Hepatocyte (in vitro differentiated cells): Measurements from ENCODE around the gene TPGS1. TPM values are rescaled to one million over a fixed set of nuclear protein-coding genes. Genes with fewer than 3 reads are reported as not detected.
A peak's percentile ranks its signal among the peaks of the same experiment; 100 is the strongest.

Source experiments
- DNase-seq: peaks from one replicate; pipeline ENCODE4 v3.0.0-alpha.2; 2016; ENCODE audit warnings: low spot score
- H2AFZ ChIP-seq: fragments of 200-600 bp; sonication (generic); 2 replicates; pipeline ENCODE4 v1.6.0; 2016; ENCODE audit warnings: antibody characterized with exemption, mild to moderate bottlenecking
- H3K27ac ChIP-seq: fragments of 200-600 bp; sonication (generic); 2 replicates; pipeline ENCODE4 v1.5.1; 2016; ENCODE audit warnings: mild to moderate bottlenecking
- H3K27me3 ChIP-seq: fragments of 200-600 bp; sonication (generic); 2 replicates; pipeline ENCODE4 v1.6.1; 2016
- H3K36me3 ChIP-seq: fragments of 200-600 bp; sonication (generic); replicated peaks from 2 replicates; pipeline ENCODE4 v1.5.1; 2016; ENCODE audit warnings: low read depth; ENCODE audit not compliant: insufficient read depth
- H3K4me1 ChIP-seq: fragments of 200-600 bp; sonication (generic); 2 replicates; pipeline ENCODE4 v1.5.1; 2016; ENCODE audit warnings: mild to moderate bottlenecking, moderate library complexity; ENCODE audit not compliant: insufficient read depth
- H3K4me2 ChIP-seq: fragments of 200-600 bp; sonication (generic); 2 replicates; pipeline ENCODE4 v1.6.0; 2016
- H3K4me3 ChIP-seq: fragments of 200-600 bp; sonication (generic); 2 replicates; pipeline ENCODE4 v1.5.1; 2016; ENCODE audit warnings: mild to moderate bottlenecking
- H3K79me2 ChIP-seq: fragments of 200-600 bp; sonication (generic); 2 replicates; pipeline ENCODE4 v1.6.0; 2017; ENCODE audit warnings: mild to moderate bottlenecking
- H3K9me2 ChIP-seq: fragments of 200-600 bp; sonication (generic); replicated peaks from 2 replicates; pipeline ENCODE4 v1.6.0; 2017; ENCODE audit warnings: mild to moderate bottlenecking; ENCODE audit not compliant: insufficient read depth
- H3K9me3 ChIP-seq: fragments of 200-600 bp; sonication (generic); 2 replicates; pipeline ENCODE4 v1.5.1; 2016; ENCODE audit warnings: low read depth, mild to moderate bottlenecking
- H4K20me1 ChIP-seq: fragments of 200-600 bp; sonication (generic); 2 replicates; pipeline ENCODE4 v1.6.0; 2016; ENCODE audit warnings: mild to moderate bottlenecking; ENCODE audit not compliant: insufficient read depth, poor library complexity, severe bottlenecking
- CTCF ChIP-seq: fragments of 200-600 bp; sonication (generic); IDR thresholded peaks from 2 replicates; pipeline ENCODE4 v1.5.1; 2016; ENCODE audit warnings: antibody characterized with exemption, mild to moderate bottlenecking; ENCODE audit not compliant: poor library complexity
- EZH2 ChIP-seq: fragments of 200-600 bp; sonication (generic); IDR thresholded peaks from 2 replicates; pipeline ENCODE4 v1.6.1; 2016; ENCODE audit warnings: antibody characterized with exemption, mild to moderate bottlenecking, borderline replicate concordance
- EZH2phosphoT487 ChIP-seq: fragments of 200-600 bp; sonication (generic); IDR thresholded peaks from one replicate; pipeline ENCODE4 v1.6.1; 2018; ENCODE audit warnings: antibody characterized with exemption, mild to moderate bottlenecking, low read depth, moderate library complexity; ENCODE audit not compliant: unreplicated experiment, severe bottlenecking
- WGBS: methylation state at CpG from one replicate; pipeline ENCODE4 v1.1.6; 2016; ENCODE audit warnings: low lambda C conversion rate; ENCODE audit errors: missing lambda C conversion rate; 5-methylcytosine and 5-hydroxymethylcytosine counted together
- polyA plus RNA-seq: library from polyadenylated mRNA; unstranded; fragments of >200 nt; fragmentation: Nextera tagmentation; extraction: Ambion mirVana; gene quantifications from 2 replicates; pipeline ENCODE4 v1.2.1, GENCODE V29; 2016
- total RNA-seq: library from RNA; depleted of rRNA; stranded (reverse); fragments of >200 nt; gene quantifications from 2 replicates; pipeline ENCODE4 v1.2.3, GENCODE V29; 2014

TPGS1 gene
- total and polyA plus RNA-seq, 2 experiments from 2014 or later = 44.9 to 61.0 TPM

GRCh38 chr19:566403-566802, 59.1 kb downstream of the TPGS1 start:
- H3K4me2 ChIP-seq = peak overlapping the region; percentile 63
- H3K4me3 ChIP-seq = no peak overlapping the region
- H3K9me2 ChIP-seq = no peaks in the 10 kb centered on the region
- peak; percentile 69 for DNase-seq
- 30% methylated on average over 17 of the region's 19 CpGs for WGBS
- H4K20me1 ChIP-seq = no peaks in the 10 kb centered on the region
- no peaks in the 10 kb centered on the region for H3K36me3 ChIP-seq
- H3K4me1 ChIP-seq = peaks cover 5% of the 10 kb centered on the region
- peak overlapping the region; percentile 85 for H3K27ac ChIP-seq
- H3K9me3 ChIP-seq = no peaks in the 10 kb centered on the region
- no peaks in the 10 kb centered on the region for H3K79me2 ChIP-seq
- no peak overlapping the region for H2AFZ ChIP-seq
- H3K27me3 ChIP-seq = no peaks in the 10 kb centered on the region
- TF ChIP-seq EZH2phosphoT487 = no peak
- no peak for TF ChIP-seq EZH2
- TF ChIP-seq CTCF = no peak

- Histone ChIP-seq H3K4me1 (peaks cover 5% of the 10 kb centered on the region), H4K20me1 (no peaks in the 10 kb centered on the region), H3K9me2 (no peaks in the 10 kb centered on the region), H3K9me3 (no peaks in the 10 kb centered on the region), H3K4me2 (peak overlapping the region; percentile 63), H3K4me3 (no peak overlapping the region), H3K79me2 (no peaks in the 10 kb centered on the region), H3K36me3 (no peaks in the 10 kb centered on the region), H3K27ac (peak overlapping the region; percentile 85), H3K27me3 (no peaks in the 10 kb centered on the region), H2AFZ (no peak overlapping the region)
- TF ChIP-seq CTCF = no peak
- TF ChIP-seq EZH2 = no peak
- TF ChIP-seq EZH2phosphoT487 = no peak
- WGBS = 66% methylated on average over 12 of the region's 16 CpGs
- DNase-seq = no peak
These were observed 59.5 kb downstream of the TPGS1 start for GRCh38 chr19:566844-567243.

GRCh38 chr19:567296-567900, 60.1 kb downstream of the TPGS1 start:
- Histone ChIP-seq H2AFZ (no peak overlapping the region), H3K4me3 (no peak overlapping the region), H3K9me2 (no peaks in the 10 kb centered on the region), H3K4me1 (peaks cover 5% of the 10 kb centered on the region), H3K9me3 (no peaks in the 10 kb centered on the region), H3K79me2 (no peaks in the 10 kb centered on the region), H4K20me1 (no peaks in the 10 kb centered on the region), H3K27me3 (no peaks in the 10 kb centered on the region), H3K36me3 (no peaks in the 10 kb centered on the region), H3K4me2 (peak overlapping the region; percentile 63), H3K27ac (peak overlapping the region; percentile 85)
- no peak for TF ChIP-seq EZH2
- TF ChIP-seq EZH2phosphoT487 = no peak
- no peak for TF ChIP-seq CTCF
- WGBS = 91% methylated on average over 12 of the region's 22 CpGs
- DNase-seq = no peak

Other genes starting within 250 kb of the TPGS1 start
- 9.9 TPM in 2 replicates for gene PLPP2, start 216.1 kb upstream of the TPGS1 start, total RNA-seq
- 17.7 and 20.2 TPM in 2 replicates for gene PLPP2, start 216.1 kb upstream of the TPGS1 start, polyA plus RNA-seq
- 8.4 and 9.9 TPM in 2 replicates for gene MIER2, start 162.7 kb upstream of the TPGS1 start, total RNA-seq
- gene MIER2, start 162.7 kb upstream of the TPGS1 start, polyA plus RNA-seq = 46.6 and 47.3 TPM in 2 replicates
- gene C2CD4C, start 98.3 kb upstream of the TPGS1 start, total RNA-seq = 1.9 and 3.4 TPM in 2 replicates
- gene C2CD4C, start 98.3 kb upstream of the TPGS1 start, polyA plus RNA-seq = 2.7 and 4.6 TPM in 2 replicates
- 50.3 and 50.8 TPM in 2 replicates for gene SHC2, start 46.5 kb upstream of the TPGS1 start, total RNA-seq
- gene SHC2, start 46.5 kb upstream of the TPGS1 start, polyA plus RNA-seq = 111 and 127 TPM in 2 replicates
- gene MADCAM1, start 11.0 kb upstream of the TPGS1 start, total RNA-seq = 1.2 and 4.0 TPM in 2 replicates
- 1.8 and 2.9 TPM in 2 replicates for gene MADCAM1, start 11.0 kb upstream of the TPGS1 start, polyA plus RNA-seq
- 89.9 and 105 TPM in 2 replicates for gene CDC34, start 24.3 kb downstream of the TPGS1 start, total RNA-seq
- 196 and 197 TPM in 2 replicates for gene CDC34, start 24.3 kb downstream of the TPGS1 start, polyA plus RNA-seq
- not detected in 2 replicates for gene GZMM, start 36.6 kb downstream of the TPGS1 start, total RNA-seq
- gene GZMM, start 36.6 kb downstream of the TPGS1 start, polyA plus RNA-seq = not detected in 2 replicates
- gene BSG, start 65.1 kb downstream of the TPGS1 start, total RNA-seq = 509 and 545 TPM in 2 replicates
- gene BSG, start 65.1 kb downstream of the TPGS1 start, polyA plus RNA-seq = 1,282 and 1,292 TPM in 2 replicates
- 0.30 and 0.44 TPM in 2 replicates for gene HCN2, start 82.4 kb downstream of the TPGS1 start, total RNA-seq
- 0.16 and 0.21 TPM in 2 replicates for gene HCN2, start 82.4 kb downstream of the TPGS1 start, polyA plus RNA-seq
- gene POLRMT, start 126.0 kb downstream of the TPGS1 start, total RNA-seq = 38.7 and 41.9 TPM in 2 replicates
- gene POLRMT, start 126.0 kb downstream of the TPGS1 start, polyA plus RNA-seq = 59.5 and 60.7 TPM in 2 replicates
- 0.20 TPM in 1 of 2 replicates, not detected in the other for gene FGF22, start 132.4 kb downstream of the TPGS1 start, total RNA-seq
- gene FGF22, start 132.4 kb downstream of the TPGS1 start, polyA plus RNA-seq = 0.18 and 0.70 TPM in 2 replicates
- 42.7 and 43.9 TPM in 2 replicates for gene RNF126, start 155.7 kb downstream of the TPGS1 start, total RNA-seq
- gene RNF126, start 155.7 kb downstream of the TPGS1 start, polyA plus RNA-seq = 84.7 and 89.6 TPM in 2 replicates
- 106 and 131 TPM in 2 replicates for gene FSTL3, start 168.9 kb downstream of the TPGS1 start, total RNA-seq
- gene FSTL3, start 168.9 kb downstream of the TPGS1 start, polyA plus RNA-seq = 171 and 209 TPM in 2 replicates
- gene PRSS57, start 188.0 kb downstream of the TPGS1 start, total RNA-seq = 0.16 and 2.4 TPM in 2 replicates
- 1.2 TPM in 1 of 2 replicates, not detected in the other for gene PRSS57, start 188.0 kb downstream of the TPGS1 start, polyA plus RNA-seq
- gene PALM, start 201.4 kb downstream of the TPGS1 start, total RNA-seq = 27.2 and 34.9 TPM in 2 replicates
- 22.1 and 23.0 TPM in 2 replicates for gene PALM, start 201.4 kb downstream of the TPGS1 start, polyA plus RNA-seq
- gene MISP, start 243.6 kb downstream of the TPGS1 start, total RNA-seq = 35.7 and 43.7 TPM in 2 replicates
- gene MISP, start 243.6 kb downstream of the TPGS1 start, polyA plus RNA-seq = 38.4 and 50.9 TPM in 2 replicates